GM13976 (cell line): Measurements from ENCODE around the gene ZNF8.
A peak's percentile ranks its signal among the peaks of the same experiment; 100 is the strongest.
"Not testable (repeated sequence)": the region's sequence is repeated elsewhere in the genome, so short reads cannot be mapped to it uniquely, and the experiment has no call there.

Experiments used
- DNase-seq: peaks from one replicate; pipeline ENCODE4 v3.0.0; 2012; ENCODE audit warnings: low spot score
- CTCF ChIP-seq: IDR thresholded peaks from 2 replicates; pipeline ENCODE4 v1.5.1; 2012; ENCODE audit warnings: borderline replicate concordance, mild to moderate bottlenecking; ENCODE audit not compliant: insufficient read depth; ENCODE audit errors: extremely low read depth, missing control alignments, control extremely low read depth
- in situ Hi-C: fragments of 300-500 bp; cut with MboI; formaldehyde crosslinking; loops from one replicate; pipeline ENCODE4 v1.12.0; 2022; ENCODE audit warnings: low sequenced_read_pairs, mixed read lengths, inconsistent platforms; ENCODE audit not compliant: unreplicated experiment

Gene ZNF8

GRCh38 chr19:58305065-58305931 is 26.5 kb downstream of the ZNF8 start, which contains the start of gene ERVK3-1:
TSS of gene ERVK3-1 (plus strand) at chr19:58305377. CDS start at chr19:58312169, 6,792 bp downstream.
- DNase-seq = peak; percentile 98
- in situ Hi-C loops = no loop called here
- no peak for TF ChIP-seq CTCF

GRCh38 chr19:58305932-58306323 is 27.2 kb downstream of the ZNF8 start:
- in situ Hi-C loops = no loop called here
- no peak for TF ChIP-seq CTCF
- DNase-seq = peak; percentile 52

GRCh38 chr19:58307736-58308135 is 29.0 kb downstream of the ZNF8 start:
- no peak for TF ChIP-seq CTCF
- no peak for DNase-seq
- in situ Hi-C loops = no loop called here

GRCh38 chr19:58310685-58311084 is 31.9 kb downstream of the ZNF8 start:
- in situ Hi-C loops, DNase-seq: not testable (repeated sequence)

GRCh38 chr19:58311345-58311865 is 32.6 kb downstream of the ZNF8 start:
- no peak for DNase-seq
- in situ Hi-C loops = no loop called here
- no peak for TF ChIP-seq CTCF

- TF ChIP-seq CTCF = no peak
- in situ Hi-C loops = no loop called here
- DNase-seq = no peak
These were observed 36.8 kb downstream of the ZNF8 start for GRCh38 chr19:58315580-58315979.

GRCh38 chr19:58317476-58318072 is 38.8 kb downstream of the ZNF8 start:
- no peak for DNase-seq
- in situ Hi-C loops = no loop called here
- TF ChIP-seq CTCF = no peak
